K562 (cell line): ENCODE data around the gene CXCR3. TPM values are rescaled to one million over a fixed set of nuclear protein-coding genes. Genes with fewer than 3 reads are reported as not detected.

Experiments used
- ATAC-seq: fragments of 200-7000 bp; cut with Tn5 transposase; 3 replicates; pipeline ENCODE4 v1.9.1; 2020; ENCODE audit warnings: moderate library complexity
- BruUV-seq: library from RNA; stranded (reverse); fragments of 400-500 nt; replicated peaks from 2 replicates; lab custom pipeline; 2021; lab: Mats Ljungman, UMichigan
- CTCF ChIA-PET: fragments of 300-600 bp; formaldehyde crosslinking; extraction: SDS; loops from one replicate; lab custom pipeline; 2021; ENCODE audit warnings: low intra/inter-chr PET ratio; lab: Yijun Ruan, JAX
- POLR2A ChIA-PET: fragments of 300-600, 350-650 bp; sonication (Branson Sonifier 250); formaldehyde crosslinking; extraction: SDS; loops from one replicate; lab custom pipeline; 2021; ENCODE audit warnings: antibody characterized with exemption, inconsistent platforms; lab: Yijun Ruan, JAX
- DNase-seq, 4 experiments: peaks; one replicate each; pipeline versions ENCODE4 v3.0.0 to v3.0.0-alpha.2; 2011 to 2018; ENCODE audit warnings: low spot score in 3 of 4, mixed read lengths in 3 of 4; ENCODE audit errors: extremely low read depth in 1 of 4
- FAIRE-seq: peaks from 2 replicates; lab custom pipeline; 2011; peaks lifted over from hg19 to GRCh38; lab: Jason Lieb, UNC
- H2AFZ ChIP-seq: 2 replicates; pipeline ENCODE4 v1.6.0; 2011; ENCODE audit warnings: low read depth, low read length, control low read depth, inconsistent platforms
- H3K27ac ChIP-seq: fragments of 200-600 bp; 3 replicates; pipeline ENCODE4 v1.8.0; 2011; ENCODE audit warnings: low read depth, mild to moderate bottlenecking, control low read depth, inconsistent platforms, low read length, moderate library complexity, mixed read lengths; ENCODE audit errors: extremely low read depth
- H3K27me3 ChIP-seq, 2 experiments: fragments of 300-600 bp in 1 of 2; 2 replicates in 1 of 2; 3 replicates in 1 of 2; pipeline versions ENCODE4 v1.6.0 to v1.8.0; 2011; ENCODE audit warnings: inconsistent platforms in 2 of 2, low read length in 2 of 2, mild to moderate bottlenecking in 1 of 2, mixed read lengths in 1 of 2, moderate library complexity in 1 of 2; ENCODE audit not compliant: control insufficient read depth in 2 of 2, insufficient read depth in 2 of 2
- H3K36me3 ChIP-seq: fragments of 300-600 bp; 3 replicates; pipeline ENCODE4 v1.8.0; 2011; ENCODE audit warnings: mild to moderate bottlenecking, low read length, inconsistent platforms; ENCODE audit not compliant: control insufficient read depth, insufficient read depth
- H3K4me1 ChIP-seq, 2 experiments: fragments of 200-600 bp in 1 of 2; replicated peaks in 1 of 2; 2 replicates in 1 of 2; 3 replicates in 1 of 2; pipeline versions ENCODE4 v1.5.1 to v1.8.0; 2011; ENCODE audit warnings: inconsistent platforms in 2 of 2, low read length in 2 of 2, mild to moderate bottlenecking in 1 of 2, mixed read lengths in 1 of 2, moderate library complexity in 1 of 2; ENCODE audit not compliant: control insufficient read depth in 2 of 2, insufficient read depth in 2 of 2
- H3K4me2 ChIP-seq: 2 replicates; pipeline ENCODE4 v1.6.1; 2011; ENCODE audit warnings: low read length, control low read depth, inconsistent platforms, mixed read lengths; ENCODE audit not compliant: insufficient read depth
- H3K4me3 ChIP-seq: fragments of 200-600 bp; sonication (generic), shearing (Covaris generic); 2 replicates; pipeline ENCODE4 v1.5.1; 2016; ENCODE audit warnings: control low read depth, inconsistent platforms
- H3K79me2 ChIP-seq: fragments of 200-600 bp; 3 replicates; pipeline ENCODE4 v1.8.0; 2011; ENCODE audit warnings: low read length, inconsistent platforms; ENCODE audit not compliant: control insufficient read depth, insufficient read depth
- H3K9ac ChIP-seq, 2 experiments: 2 replicates each; pipeline versions ENCODE4 v1.6.0 to v1.6.1; 2011; ENCODE audit warnings: low read depth in 2 of 2, low read length in 2 of 2, control low read depth in 1 of 2, inconsistent platforms in 1 of 2, mild to moderate bottlenecking in 1 of 2, mixed read lengths in 1 of 2; ENCODE audit not compliant: insufficient read depth in 1 of 2
- H3K9me1 ChIP-seq: one replicate; pipeline ENCODE4 v1.6.0; 2011; ENCODE audit warnings: inconsistent platforms, mild to moderate bottlenecking, low read length, moderate library complexity; ENCODE audit not compliant: control insufficient read depth, insufficient read depth
- H3K9me3 ChIP-seq: replicated peaks from 2 replicates; pipeline ENCODE4 v1.5.1; 2011; ENCODE audit warnings: low read depth, low read length, inconsistent platforms; ENCODE audit not compliant: control insufficient read depth, insufficient read depth
- H4K20me1 ChIP-seq: replicated peaks from 2 replicates; pipeline ENCODE4 v1.6.1; 2011; ENCODE audit warnings: low read length, inconsistent platforms, mixed read lengths; ENCODE audit not compliant: control insufficient read depth, insufficient read depth
- EGR1 ChIP-seq: fragments of 450-650 bp; conservative IDR thresholded peaks from 2 replicates; pipeline ENCODE4 v1.6.1; 2017; ENCODE audit warnings: mild to moderate bottlenecking
- EZH2 ChIP-seq: IDR thresholded peaks from 2 replicates; pipeline ENCODE4 v1.6.1; 2012; ENCODE audit warnings: low read depth, mild to moderate bottlenecking, inconsistent platforms, low read length, borderline replicate concordance
- MTA2 ChIP-seq: fragments of 450-650 bp; IDR thresholded peaks from 2 replicates; pipeline ENCODE4 v1.6.1; 2016; ENCODE audit warnings: low read depth
- MXI1 ChIP-seq: IDR thresholded peaks from 2 replicates; pipeline ENCODE4 v1.6.1; 2011; ENCODE audit warnings: low read depth, mild to moderate bottlenecking, improper control_type of control experiment, low read length
- ZC3H4 ChIP-seq: sonication (generic); formaldehyde crosslinking; IDR thresholded peaks from 2 replicates; pipeline ENCODE4 v1.9.0; 2021; ENCODE audit warnings: missing genetic modification reagents, borderline replicate concordance
- WGBS: fragments of 100-300 bp; shearing (Covaris generic); methylation state at CpG from one replicate; pipeline ENCODE4 v1.1.6; 2016; ENCODE audit warnings: low coverage, mixed read lengths; ENCODE audit not compliant: insufficient coverage; ENCODE audit errors: missing lambda C conversion rate; 5-methylcytosine and 5-hydroxymethylcytosine counted together
- in situ Hi-C: fragments of 300-500 bp; cut with MboI; formaldehyde crosslinking; loops from 4 replicates; pipeline ENCODE4 v1.15.0; 2018; ENCODE audit warnings: inconsistent platforms, mixed read lengths
- intact Hi-C: fragments of 100-400 bp; cut with micrococcal nuclease; formaldehyde crosslinking; loops from 2 replicates; pipeline ENCODE4 v1.14.2; 2022
- polyA plus RNA-seq, 8 experiments: library from polyadenylated mRNA; depleted of rRNA in 4 of 8; stranded (reverse) in 5 of 8; unstranded in 3 of 8; fragments of >200 nt; fragmentation: Nextera tagmentation in 2 of 8; fragmentation: Illumina TruSeq in 1 of 8; extraction: Ambion mirVana in 2 of 8; extraction: Trizol in 1 of 8; gene quantifications; 2 replicates each; pipeline versions ENCODE4 v1.2.1 to v1.2.3, GENCODE V29; 2011 to 2014; ENCODE audit warnings: inconsistent platforms in 1 of 8, missing spikeins in 1 of 8
- total RNA-seq, 7 experiments: library from RNA; depleted of rRNA in 6 of 7; stranded (reverse); fragments of >200 nt in 6 of 7; fragmentation: Illumina TruSeq in 2 of 7; extraction: Trizol in 2 of 7; gene quantifications; 2 replicates each; pipeline versions ENCODE4 v1.2.1 to v1.2.3, GENCODE V29; 2011 to 2021; ENCODE audit warnings: low replicate concordance in 1 of 7
- TF ChIP-seq, protein P1 (sequence below): sonication (generic); formaldehyde crosslinking; IDR thresholded peaks from 2 replicates; pipeline ENCODE4 v1.8.0; 2022; ENCODE audit warnings: mild to moderate bottlenecking, missing genetic modification reagents, borderline replicate concordance
- TF ChIP-seq, protein P2 (sequence below): fragments of 250-450 bp; sonication (Bioruptor Pico); IDR thresholded peaks from 2 replicates; pipeline ENCODE4 v1.9.0; 2021; ENCODE audit warnings: mild to moderate bottlenecking, inconsistent platforms

The CXCR3 gene
- total and polyA plus RNA-seq, 9 of the 15 experiments (the other 6 are each of a cell fraction or from before 2014, with no cell fraction given) = not detected

DNA sequence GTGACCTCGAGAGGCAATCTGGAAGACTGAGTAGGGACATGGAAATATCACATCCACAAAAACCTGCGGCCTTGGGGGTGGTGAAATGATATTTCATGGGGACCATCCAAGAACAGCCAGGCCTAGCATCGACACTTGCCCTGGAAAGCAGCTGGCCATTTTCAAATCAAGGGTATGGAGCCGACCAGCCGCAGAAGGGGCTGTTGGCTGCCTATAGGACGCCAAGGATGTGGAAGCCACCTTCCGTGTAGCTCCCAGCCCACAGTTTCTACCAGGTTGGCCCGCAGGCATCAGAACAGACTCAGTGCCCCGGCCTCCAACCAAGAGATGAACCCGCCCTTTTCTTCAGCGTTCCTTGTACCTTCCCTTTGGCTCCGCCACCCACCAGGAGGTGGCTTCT lies 43.6 kb upstream of the CXCR3 start:
- H3K27ac ChIP-seq = no peak overlapping the region
- no peaks in the 10 kb centered on the region for H3K9me3 ChIP-seq
- TF ChIP-seq, protein P1, sequence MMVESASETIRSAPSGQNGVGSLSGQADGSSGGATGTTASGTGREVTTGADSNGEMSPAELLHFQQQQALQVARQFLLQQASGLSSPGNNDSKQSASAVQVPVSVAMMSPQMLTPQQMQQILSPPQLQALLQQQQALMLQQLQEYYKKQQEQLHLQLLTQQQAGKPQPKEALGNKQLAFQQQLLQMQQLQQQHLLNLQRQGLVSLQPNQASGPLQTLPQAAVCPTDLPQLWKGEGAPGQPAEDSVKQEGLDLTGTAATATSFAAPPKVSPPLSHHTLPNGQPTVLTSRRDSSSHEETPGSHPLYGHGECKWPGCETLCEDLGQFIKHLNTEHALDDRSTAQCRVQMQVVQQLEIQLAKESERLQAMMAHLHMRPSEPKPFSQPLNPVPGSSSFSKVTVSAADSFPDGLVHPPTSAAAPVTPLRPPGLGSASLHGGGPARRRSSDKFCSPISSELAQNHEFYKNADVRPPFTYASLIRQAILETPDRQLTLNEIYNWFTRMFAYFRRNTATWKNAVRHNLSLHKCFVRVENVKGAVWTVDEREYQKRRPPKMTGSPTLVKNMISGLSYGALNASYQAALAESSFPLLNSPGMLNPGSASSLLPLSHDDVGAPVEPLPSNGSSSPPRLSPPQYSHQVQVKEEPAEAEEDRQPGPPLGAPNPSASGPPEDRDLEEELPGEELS (CRISPR knock-in tag) = no peak
- TF ChIP-seq MXI1 (no peak), ZC3H4 (no peak), MTA2 (no peak), EZH2 (no peak), EGR1 (no peak)
- TF ChIP-seq, protein P2, sequence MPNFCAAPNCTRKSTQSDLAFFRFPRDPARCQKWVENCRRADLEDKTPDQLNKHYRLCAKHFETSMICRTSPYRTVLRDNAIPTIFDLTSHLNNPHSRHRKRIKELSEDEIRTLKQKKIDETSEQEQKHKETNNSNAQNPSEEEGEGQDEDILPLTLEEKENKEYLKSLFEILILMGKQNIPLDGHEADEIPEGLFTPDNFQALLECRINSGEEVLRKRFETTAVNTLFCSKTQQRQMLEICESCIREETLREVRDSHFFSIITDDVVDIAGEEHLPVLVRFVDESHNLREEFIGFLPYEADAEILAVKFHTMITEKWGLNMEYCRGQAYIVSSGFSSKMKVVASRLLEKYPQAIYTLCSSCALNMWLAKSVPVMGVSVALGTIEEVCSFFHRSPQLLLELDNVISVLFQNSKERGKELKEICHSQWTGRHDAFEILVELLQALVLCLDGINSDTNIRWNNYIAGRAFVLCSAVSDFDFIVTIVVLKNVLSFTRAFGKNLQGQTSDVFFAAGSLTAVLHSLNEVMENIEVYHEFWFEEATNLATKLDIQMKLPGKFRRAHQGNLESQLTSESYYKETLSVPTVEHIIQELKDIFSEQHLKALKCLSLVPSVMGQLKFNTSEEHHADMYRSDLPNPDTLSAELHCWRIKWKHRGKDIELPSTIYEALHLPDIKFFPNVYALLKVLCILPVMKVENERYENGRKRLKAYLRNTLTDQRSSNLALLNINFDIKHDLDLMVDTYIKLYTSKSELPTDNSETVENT (CRISPR knock-in tag) = no peak
- H4K20me1 ChIP-seq = no peaks in the 10 kb centered on the region
- H3K27me3 ChIP-seq = peaks cover 10 to 32% of the 10 kb centered on the region in 2 experiments; a peak in 4 of 5 replicates
- H3K9me1 ChIP-seq = no peaks in the 10 kb centered on the region
- in situ Hi-C loops = loop anchor here (25.0 kb wide), 1 partner anchor 200 kb away; no protein-coding TSS in a partner anchor
- CTCF ChIA-PET = no interaction called here
- no peaks in the 10 kb centered on the region for H3K79me2 ChIP-seq
- POLR2A ChIA-PET = no interaction called here
- DNase-seq (no peak), ATAC-seq (no peak), FAIRE-seq (no peak)
- H3K9ac ChIP-seq = no peak overlapping the region
- no peaks in the 10 kb centered on the region for H3K36me3 ChIP-seq
- no peak overlapping the region for H3K4me3 ChIP-seq
- no peak overlapping the region for H3K4me2 ChIP-seq
- H3K4me1 ChIP-seq = peaks cover 0 to 9% of the 10 kb centered on the region in 2 experiments; a peak in 3 of 5 replicates
- no TSS peak for BruUV-seq
- WGBS = 0% methylated on average over 11 of the region's 12 CpGs
- H2AFZ ChIP-seq = no peak overlapping the region
- intact Hi-C loops = no loop called here
